ENCODE measurements around the gene PTN.
A peak's percentile ranks its signal among the peaks of the same experiment; 100 is the strongest.

Gene PTN, protein sequence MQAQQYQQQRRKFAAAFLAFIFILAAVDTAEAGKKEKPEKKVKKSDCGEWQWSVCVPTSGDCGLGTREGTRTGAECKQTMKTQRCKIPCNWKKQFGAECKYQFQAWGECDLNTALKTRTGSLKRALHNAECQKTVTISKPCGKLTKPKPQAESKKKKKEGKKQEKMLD

DNA sequence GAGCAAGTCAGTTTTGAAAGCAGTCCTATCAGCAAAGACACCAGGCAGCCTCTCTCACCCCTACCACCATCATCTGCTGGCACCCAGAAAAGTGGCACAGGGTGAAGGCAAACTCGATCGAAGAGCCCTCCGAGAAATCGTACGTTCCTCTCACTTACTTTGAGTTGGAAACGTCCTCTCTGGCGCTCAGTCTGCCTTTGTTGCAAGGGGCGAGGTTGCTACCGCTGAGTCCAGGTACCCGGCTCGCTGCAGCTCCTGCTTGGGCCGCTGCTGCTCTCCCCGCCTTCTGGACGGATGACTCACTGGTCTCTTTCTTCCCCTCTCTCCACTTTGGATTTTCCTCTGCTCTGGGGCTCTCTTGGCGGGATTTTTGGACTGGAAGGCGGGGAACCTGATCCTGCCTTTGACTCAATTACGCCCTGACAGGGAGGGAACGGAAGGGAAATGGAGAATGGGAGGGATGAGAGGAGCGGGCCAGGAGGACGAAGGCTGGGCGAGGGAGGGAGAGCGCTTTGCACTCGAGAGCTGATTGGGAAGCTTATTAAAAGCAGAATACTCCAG is at the start of gene PTN:
Gene PTN, minus strand, starts transcription at position 453 of the 561 bp plus-strand sequence. CDS start 88,760 bp downstream, outside the sequence.
- POLR2A ChIA-PET, result no interaction called here
- Histone ChIP-seq H3K9me3 (ENCODE audit: control insufficient read depth, insufficient read depth, low read depth, low read length) (no peaks in the 10 kb centered on the region), H3K27ac (ENCODE audit: extremely low read depth, low read depth, low read length) (no peak within 1 kb of the TSS), H3K4me1 (ENCODE audit: control insufficient read depth, insufficient read depth, low read length) (no peaks in the 10 kb centered on the region), H3K4me3 (ENCODE audit: low read depth, low read length) (peak within 1 kb of the TSS; percentile 50), H3K36me3 (ENCODE audit: control insufficient read depth in 2 of 2, insufficient read depth in 1 of 2, low read length in 2 of 2) (no peaks in the 10 kb centered on the region)
- CTCF ChIA-PET, result interaction anchor here (1.2 kb wide), 1 partner anchor 174 kb away, joined by 3 read pairs; no protein-coding TSS in a partner anchor
- no peak for TF ChIP-seq ZFP3 (tag by site-specific recombination; IDR thresholded peaks at IDR 0.05; ENCODE audit: low read depth)
- peak; percentile 29 for TF ChIP-seq SP2 (tag by site-specific recombination; IDR thresholded peaks at IDR 0.05)
- TF ChIP-seq, protein P1, sequence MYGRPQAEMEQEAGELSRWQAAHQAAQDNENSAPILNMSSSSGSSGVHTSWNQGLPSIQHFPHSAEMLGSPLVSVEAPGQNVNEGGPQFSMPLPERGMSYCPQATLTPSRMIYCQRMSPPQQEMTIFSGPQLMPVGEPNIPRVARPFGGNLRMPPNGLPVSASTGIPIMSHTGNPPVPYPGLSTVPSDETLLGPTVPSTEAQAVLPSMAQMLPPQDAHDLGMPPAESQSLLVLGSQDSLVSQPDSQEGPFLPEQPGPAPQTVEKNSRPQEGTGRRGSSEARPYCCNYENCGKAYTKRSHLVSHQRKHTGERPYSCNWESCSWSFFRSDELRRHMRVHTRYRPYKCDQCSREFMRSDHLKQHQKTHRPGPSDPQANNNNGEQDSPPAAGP (tag by site-specific recombination; IDR thresholded peaks at IDR 0.05), result 0 out of 2 replicates have a peak, but pooled peaks have one; percentile 46
- 0 out of 2 replicates have a peak, but pooled peaks have one; percentile 9 for TF ChIP-seq PRDM1 (tag by site-specific recombination; IDR thresholded peaks at IDR 0.05)

DNA sequence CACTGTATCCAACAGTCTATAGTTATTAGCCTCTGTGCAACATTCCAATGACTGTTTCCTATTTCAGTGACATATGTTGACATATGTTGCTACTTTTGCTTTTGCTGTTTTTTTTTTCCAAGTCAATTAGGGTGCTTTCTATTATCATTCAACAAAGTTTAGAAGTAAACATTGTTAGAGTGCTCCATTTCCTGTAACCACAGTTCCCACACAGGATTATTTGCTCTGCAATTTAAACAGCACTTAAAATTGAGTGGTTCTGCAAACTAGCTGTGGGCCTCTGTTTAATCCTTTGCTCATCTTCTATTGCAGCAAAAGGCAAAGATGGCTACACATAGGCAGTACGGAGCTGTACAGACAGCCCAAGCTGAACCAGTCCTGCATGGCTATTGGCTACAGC is 46.5 kb upstream of the PTN start:
- POLR2A ChIA-PET, result no interaction called here
- no peak for TF ChIP-seq ZNF248 (tag by site-specific recombination; IDR thresholded peaks at IDR 0.05)
- TF ChIP-seq, protein P2, sequence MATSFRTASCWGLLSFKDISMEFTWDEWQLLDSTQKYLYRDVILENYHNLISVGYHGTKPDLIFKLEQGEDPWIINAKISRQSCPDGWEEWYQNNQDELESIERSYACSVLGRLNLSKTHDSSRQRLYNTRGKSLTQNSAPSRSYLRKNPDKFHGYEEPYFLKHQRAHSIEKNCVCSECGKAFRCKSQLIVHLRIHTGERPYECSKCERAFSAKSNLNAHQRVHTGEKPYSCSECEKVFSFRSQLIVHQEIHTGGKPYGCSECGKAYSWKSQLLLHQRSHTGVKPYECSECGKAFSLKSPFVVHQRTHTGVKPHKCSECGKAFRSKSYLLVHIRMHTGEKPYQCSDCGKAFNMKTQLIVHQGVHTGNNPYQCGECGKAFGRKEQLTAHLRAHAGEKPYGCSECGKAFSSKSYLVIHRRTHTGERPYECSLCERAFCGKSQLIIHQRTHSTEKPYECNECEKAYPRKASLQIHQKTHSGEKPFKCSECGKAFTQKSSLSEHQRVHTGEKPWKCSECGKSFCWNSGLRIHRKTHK (tag by site-specific recombination; IDR thresholded peaks at IDR 0.05), result no peak
- no peak for TF ChIP-seq HOXD13 (CRISPR knock-in tag; IDR thresholded peaks at IDR 0.05; ENCODE audit: borderline replicate concordance)
- TF ChIP-seq WT1 (tag by site-specific recombination; IDR thresholded peaks at IDR 0.05), result no peak
- TF ChIP-seq, protein P3, sequence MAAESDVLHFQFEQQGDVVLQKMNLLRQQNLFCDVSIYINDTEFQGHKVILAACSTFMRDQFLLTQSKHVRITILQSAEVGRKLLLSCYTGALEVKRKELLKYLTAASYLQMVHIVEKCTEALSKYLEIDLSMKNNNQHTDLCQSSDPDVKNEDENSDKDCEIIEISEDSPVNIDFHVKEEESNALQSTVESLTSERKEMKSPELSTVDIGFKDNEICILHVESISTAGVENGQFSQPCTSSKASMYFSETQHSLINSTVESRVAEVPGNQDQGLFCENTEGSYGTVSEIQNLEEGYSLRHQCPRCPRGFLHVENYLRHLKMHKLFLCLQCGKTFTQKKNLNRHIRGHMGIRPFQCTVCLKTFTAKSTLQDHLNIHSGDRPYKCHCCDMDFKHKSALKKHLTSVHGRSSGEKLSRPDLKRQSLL (tag by site-specific recombination; IDR thresholded peaks at IDR 0.05), result no peak
- no peak for TF ChIP-seq YY1 (tag by site-specific recombination; IDR thresholded peaks at IDR 0.05)
- TF ChIP-seq, protein P4, sequence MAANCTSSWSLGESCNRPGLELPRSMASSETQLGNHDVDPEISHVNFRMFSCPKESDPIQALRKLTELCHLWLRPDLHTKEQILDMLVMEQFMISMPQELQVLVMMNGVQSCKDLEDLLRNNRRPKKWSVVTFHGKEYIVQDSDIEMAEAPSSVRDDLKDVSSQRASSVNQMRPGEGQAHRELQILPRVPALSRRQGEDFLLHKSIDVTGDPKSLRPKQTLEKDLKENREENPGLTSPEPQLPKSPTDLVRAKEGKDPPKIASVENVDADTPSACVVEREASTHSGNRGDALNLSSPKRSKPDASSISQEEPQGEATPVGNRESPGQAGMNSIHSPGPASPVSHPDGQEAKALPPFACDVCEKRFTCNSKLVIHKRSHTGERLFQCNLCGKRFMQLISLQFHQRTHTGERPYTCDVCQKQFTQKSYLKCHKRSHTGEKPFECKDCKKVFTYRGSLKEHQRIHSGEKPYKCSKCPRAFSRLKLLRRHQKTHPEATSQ (tag by site-specific recombination; IDR thresholded peaks at IDR 0.05), result no peak
- TF ChIP-seq ZFHX2 (tag by site-specific recombination; conservative IDR thresholded peaks at IDR 0.05), result no peak
- TF ChIP-seq ZNF221 (tag by site-specific recombination; IDR thresholded peaks at IDR 0.05; ENCODE audit: borderline replicate concordance), result no peak
- TF ChIP-seq, protein P5, sequence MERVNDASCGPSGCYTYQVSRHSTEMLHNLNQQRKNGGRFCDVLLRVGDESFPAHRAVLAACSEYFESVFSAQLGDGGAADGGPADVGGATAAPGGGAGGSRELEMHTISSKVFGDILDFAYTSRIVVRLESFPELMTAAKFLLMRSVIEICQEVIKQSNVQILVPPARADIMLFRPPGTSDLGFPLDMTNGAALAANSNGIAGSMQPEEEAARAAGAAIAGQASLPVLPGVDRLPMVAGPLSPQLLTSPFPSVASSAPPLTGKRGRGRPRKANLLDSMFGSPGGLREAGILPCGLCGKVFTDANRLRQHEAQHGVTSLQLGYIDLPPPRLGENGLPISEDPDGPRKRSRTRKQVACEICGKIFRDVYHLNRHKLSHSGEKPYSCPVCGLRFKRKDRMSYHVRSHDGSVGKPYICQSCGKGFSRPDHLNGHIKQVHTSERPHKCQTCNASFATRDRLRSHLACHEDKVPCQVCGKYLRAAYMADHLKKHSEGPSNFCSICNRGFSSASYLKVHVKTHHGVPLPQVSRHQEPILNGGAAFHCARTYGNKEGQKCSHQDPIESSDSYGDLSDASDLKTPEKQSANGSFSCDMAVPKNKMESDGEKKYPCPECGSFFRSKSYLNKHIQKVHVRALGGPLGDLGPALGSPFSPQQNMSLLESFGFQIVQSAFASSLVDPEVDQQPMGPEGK (tag by site-specific recombination; IDR thresholded peaks at IDR 0.05), result no peak
- no peak for TF ChIP-seq PRDM1 (tag by site-specific recombination; IDR thresholded peaks at IDR 0.05)
- TF ChIP-seq ZNF558 (tag by site-specific recombination; IDR thresholded peaks at IDR 0.05), result no peak
- TF ChIP-seq, protein P6, sequence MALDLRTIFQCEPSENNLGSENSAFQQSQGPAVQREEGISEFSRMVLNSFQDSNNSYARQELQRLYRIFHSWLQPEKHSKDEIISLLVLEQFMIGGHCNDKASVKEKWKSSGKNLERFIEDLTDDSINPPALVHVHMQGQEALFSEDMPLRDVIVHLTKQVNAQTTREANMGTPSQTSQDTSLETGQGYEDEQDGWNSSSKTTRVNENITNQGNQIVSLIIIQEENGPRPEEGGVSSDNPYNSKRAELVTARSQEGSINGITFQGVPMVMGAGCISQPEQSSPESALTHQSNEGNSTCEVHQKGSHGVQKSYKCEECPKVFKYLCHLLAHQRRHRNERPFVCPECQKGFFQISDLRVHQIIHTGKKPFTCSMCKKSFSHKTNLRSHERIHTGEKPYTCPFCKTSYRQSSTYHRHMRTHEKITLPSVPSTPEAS (tag by site-specific recombination; IDR thresholded peaks at IDR 0.05), result no peak
- no peak for TF ChIP-seq ZNF416 (tag by site-specific recombination; IDR thresholded peaks at IDR 0.05)
- TF ChIP-seq IKZF3 (tag by site-specific recombination; IDR thresholded peaks at IDR 0.05), result no peak
- TF ChIP-seq, protein P7, sequence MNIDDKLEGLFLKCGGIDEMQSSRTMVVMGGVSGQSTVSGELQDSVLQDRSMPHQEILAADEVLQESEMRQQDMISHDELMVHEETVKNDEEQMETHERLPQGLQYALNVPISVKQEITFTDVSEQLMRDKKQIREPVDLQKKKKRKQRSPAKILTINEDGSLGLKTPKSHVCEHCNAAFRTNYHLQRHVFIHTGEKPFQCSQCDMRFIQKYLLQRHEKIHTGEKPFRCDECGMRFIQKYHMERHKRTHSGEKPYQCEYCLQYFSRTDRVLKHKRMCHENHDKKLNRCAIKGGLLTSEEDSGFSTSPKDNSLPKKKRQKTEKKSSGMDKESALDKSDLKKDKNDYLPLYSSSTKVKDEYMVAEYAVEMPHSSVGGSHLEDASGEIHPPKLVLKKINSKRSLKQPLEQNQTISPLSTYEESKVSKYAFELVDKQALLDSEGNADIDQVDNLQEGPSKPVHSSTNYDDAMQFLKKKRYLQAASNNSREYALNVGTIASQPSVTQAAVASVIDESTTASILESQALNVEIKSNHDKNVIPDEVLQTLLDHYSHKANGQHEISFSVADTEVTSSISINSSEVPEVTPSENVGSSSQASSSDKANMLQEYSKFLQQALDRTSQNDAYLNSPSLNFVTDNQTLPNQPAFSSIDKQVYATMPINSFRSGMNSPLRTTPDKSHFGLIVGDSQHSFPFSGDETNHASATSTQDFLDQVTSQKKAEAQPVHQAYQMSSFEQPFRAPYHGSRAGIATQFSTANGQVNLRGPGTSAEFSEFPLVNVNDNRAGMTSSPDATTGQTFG (tag by site-specific recombination; IDR thresholded peaks at IDR 0.05; ENCODE audit: borderline replicate concordance), result no peak
- no peak for TF ChIP-seq ZNF571 (tag by site-specific recombination; IDR thresholded peaks at IDR 0.05)
- TF ChIP-seq, protein P8, sequence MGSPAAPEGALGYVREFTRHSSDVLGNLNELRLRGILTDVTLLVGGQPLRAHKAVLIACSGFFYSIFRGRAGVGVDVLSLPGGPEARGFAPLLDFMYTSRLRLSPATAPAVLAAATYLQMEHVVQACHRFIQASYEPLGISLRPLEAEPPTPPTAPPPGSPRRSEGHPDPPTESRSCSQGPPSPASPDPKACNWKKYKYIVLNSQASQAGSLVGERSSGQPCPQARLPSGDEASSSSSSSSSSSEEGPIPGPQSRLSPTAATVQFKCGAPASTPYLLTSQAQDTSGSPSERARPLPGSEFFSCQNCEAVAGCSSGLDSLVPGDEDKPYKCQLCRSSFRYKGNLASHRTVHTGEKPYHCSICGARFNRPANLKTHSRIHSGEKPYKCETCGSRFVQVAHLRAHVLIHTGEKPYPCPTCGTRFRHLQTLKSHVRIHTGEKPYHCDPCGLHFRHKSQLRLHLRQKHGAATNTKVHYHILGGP (tag by site-specific recombination; IDR thresholded peaks at IDR 0.05), result no peak

More for the DNA sequence above, 46.5 kb upstream of the PTN start:
- H3K27ac ChIP-seq (ENCODE audit: extremely low read depth, low read depth, low read length), result no peak overlapping the region
- no peaks in the 10 kb centered on the region for H3K36me3 ChIP-seq (ENCODE audit: control insufficient read depth in 2 of 2, insufficient read depth in 1 of 2, low read length in 2 of 2)
- CTCF ChIA-PET, result interaction anchor here (0.7 kb wide), 1 partner anchor 317 kb away, joined by 3 read pairs; no protein-coding TSS in a partner anchor
- H3K4me3 ChIP-seq (ENCODE audit: low read depth, low read length), result no peak overlapping the region
- H3K9me3 ChIP-seq (ENCODE audit: control insufficient read depth, insufficient read depth, low read depth, low read length), result no peaks in the 10 kb centered on the region
- H3K4me1 ChIP-seq (ENCODE audit: control insufficient read depth, insufficient read depth, low read length), result no peaks in the 10 kb centered on the region

All from HEK293 (cell line).